Activated CD4-positive, CD25-positive, alpha-beta regulatory T cell (primary cell): ENCODE measurements around the gene GABRG3.

Source experiments
- DNase-seq, 4 experiments: peaks; one replicate each; lab custom pipeline; 2025; lab: John Stamatoyannopoulos, UW

The GABRG3 gene

DNA sequence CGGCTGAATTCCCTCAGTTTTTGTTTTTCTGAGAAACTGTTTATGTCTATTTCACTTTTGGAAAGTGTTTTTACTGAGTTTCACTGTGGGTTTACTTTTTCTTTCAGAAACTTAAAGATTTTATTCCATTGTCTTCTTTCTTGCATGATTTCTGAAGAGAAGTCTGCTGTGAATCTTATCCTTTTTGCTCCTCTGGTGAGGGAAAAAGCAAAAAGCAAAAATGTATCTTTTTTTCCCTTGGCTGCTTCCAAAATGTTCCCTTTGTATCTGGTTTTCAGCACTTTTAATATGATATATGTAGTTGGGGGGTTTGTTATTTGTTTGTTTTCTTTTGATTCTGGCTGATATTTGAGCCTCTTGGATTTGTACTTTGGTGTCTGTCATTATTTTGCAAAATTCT lies 538.0 kb downstream of the GABRG3 start:
- DNase-seq = no peak

DNA sequence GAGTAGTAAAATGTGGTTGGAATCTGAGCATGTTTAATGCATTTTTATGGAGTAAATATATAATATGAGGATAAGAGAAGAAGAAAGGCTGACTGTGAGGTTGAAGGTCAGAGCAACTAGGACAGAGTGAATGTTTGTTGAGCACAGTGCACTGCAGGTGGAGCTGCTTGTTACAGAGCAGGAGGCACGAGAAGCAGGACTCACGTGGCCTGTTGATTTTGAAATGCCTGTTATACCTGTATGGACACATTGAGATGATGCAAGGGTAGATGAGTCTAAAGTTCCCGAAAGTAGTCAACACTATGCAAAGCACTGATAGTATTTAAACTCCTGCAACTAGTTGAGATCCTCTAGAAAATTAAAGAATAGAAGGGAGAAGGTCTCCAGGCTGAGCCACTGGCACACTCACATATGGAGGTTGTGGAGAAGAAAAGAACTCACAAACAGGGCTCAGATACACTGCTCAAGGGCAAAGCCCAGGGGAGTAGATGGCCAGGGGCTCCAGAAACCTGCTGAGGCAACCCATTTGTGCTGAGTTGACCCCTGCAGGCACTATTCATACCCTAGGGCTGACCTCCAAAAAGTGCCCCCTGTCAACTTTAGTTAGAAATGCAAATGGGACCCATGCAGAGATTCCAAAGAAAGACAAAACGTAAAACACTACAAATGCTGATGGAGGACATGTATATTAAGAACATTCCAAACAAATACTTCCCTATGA lies 541.5 kb downstream of the GABRG3 start:
- DNase-seq = no peak

DNA sequence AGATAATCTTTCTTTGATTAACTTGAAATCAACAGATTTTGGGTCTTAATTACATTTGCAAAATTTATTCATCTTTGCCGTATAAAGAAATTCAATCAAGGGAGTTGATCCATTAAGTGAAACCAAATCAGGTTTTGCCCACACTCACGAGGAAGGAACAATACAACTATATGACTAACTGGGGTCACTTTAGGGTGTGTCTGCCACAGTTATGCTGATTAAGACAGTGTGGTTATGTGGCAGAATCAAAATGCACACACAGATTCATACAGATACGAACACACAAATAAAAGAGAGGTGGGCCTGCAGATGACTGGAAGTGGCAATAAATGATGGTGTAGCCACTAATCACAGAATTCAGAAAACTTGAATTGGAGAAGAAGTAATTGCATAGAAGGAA lies 543.5 kb downstream of the GABRG3 start:
- DNase-seq = no peak

DNA sequence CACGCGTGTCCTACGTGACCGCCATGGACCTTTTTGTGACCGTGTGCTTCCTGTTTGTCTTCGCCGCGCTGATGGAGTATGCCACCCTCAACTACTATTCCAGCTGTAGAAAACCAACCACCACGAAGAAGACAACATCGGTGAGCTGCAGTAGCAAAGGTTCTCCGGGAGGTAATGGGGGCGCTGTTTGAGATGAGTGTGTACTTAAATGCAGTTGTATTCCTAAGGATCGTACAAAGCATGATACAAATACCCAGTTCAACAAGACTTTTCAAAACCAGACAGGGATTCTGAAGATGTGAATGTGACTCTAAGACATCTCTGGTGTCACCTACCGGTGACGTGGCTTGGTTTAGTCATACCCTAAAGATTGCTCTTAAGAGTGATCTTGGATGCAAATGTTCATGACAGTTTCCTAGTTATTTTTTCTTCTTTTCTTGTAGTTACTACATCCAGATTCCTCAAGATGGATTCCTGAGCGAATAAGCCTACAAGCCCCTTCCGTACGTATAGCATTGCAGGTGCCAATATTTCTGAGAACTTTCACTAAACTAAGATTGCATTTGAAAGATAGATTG lies 556.6 kb downstream of the GABRG3 start:
- no peak for DNase-seq

DNA sequence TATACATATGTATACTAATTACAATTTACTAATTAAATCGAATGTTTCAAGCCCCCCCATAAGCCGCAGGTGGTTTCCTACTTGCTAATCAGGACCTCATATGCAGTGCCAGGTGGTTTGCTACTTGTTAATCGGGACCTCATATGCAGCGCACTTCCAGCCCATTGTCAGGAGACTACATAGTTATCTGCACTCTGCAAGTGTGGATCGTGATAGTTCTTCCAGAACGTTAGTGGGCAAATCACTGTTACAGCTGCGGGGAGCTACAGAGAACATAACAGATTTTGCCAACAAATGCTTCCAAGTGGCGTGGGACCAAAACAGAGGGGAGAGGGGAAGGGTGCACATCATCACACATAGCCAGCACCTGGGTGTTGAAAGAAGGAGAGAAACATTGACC lies 558.4 kb downstream of the GABRG3 start:
- no peak for DNase-seq

DNA sequence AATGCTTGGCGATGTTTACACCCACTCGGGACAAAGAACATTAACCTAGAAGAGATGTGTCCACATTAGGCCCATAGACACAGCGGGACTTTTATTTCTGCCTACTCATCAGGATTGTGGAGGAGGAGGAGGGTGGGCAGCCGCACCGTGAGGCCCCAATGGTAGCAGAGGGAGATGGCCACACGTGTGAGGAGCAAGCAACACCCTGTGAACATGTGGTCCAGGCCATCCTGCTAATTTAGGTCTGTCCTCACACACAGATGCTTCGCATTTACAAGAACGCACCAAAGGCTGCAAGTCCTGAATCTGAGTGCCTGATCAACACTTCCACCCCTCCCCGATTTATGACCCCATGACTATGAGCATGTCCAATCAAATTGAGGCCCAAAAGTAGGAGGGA lies 560.0 kb downstream of the GABRG3 start:
- DNase-seq = no peak

DNA sequence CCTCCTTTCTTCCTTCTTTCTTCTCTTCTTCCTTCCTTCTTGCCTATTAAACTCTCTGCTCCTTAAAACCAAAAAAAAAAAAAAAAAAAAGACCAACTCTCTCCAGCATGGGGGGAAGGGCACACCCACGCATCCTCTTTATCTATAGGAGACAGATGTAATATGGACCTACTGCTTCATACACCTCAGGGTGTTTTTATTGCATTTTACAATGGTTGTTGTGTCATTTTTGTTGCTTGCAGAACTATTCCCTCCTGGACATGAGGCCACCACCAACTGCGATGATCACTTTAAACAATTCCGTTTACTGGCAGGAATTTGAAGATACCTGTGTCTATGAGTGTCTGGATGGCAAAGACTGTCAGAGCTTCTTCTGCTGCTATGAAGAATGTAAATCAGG lies 561.4 kb downstream of the GABRG3 start:
- no peak for DNase-seq

DNA sequence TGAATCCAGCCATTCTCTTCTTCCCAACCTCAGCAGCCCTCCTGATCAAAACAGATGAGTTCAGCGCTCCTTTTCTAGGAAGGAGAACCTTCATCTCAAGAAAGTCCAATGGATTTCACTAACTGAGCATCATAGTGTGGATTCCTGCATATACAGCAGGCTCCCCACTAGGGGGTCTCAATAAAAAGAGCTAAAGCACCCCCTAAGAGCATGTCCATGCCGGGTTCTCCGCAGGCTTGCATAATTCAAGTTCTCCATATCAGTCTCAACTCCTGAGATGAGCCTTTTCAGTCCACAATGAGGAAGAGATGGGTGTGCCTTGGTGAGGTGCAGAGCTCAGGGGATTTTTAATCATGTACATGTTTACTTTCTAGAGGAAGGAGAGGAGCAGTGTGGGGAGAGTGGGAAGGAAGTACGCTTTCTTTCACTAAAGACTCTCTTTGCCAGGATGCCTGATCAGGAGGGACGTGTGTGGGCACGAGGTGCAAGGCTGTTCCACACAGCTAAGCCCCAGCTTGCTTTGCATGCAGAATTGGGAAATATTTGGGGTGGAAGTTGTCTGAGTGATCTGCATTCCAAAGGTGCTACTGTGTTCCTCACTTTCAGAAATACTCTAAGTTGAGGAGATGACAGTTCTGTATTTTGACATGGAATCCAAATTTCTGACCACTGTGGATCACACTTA lies 564.6 kb downstream of the GABRG3 start:
- no peak for DNase-seq

DNA sequence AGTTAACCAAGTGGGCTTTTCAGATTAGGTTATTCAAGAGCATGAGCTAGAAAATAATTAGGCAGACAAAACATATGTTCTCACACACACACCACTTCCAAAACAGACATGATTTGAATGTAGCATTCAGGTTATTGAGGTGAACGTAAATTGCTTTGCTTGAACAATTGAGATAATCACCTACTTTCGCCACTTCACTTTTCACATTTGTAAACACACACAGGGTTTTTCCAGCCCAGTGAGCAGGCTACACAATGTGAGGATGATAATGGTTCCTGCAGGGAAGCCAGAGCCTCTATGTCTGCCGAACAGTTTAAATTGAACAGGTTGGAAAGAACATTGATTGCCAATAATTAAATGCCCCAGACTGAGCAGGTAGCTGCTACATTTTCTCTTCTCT lies 567.3 kb downstream of the GABRG3 start:
- DNase-seq = no peak

DNA sequence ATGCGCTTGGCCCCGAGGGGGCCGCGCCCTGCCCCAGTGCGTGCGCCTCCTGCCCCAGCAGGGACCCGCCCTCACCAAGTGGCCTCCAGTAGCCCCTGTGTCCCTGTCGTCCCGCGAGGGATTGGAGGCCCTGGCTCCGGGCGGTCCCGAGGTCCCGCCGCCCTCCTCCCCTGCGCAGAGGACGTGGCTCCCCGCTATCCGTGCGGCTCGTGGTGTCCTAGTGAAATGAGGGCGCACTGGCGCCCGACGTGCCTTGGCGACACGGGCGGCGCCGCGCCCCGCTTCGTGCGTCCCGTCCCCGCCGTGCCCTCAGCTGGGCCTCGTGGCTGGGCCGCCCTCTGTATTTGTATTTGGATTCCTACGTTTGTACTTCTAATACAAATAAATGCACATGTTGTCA lies 570.6 kb downstream of the GABRG3 start:
- DNase-seq = no peak

DNA sequence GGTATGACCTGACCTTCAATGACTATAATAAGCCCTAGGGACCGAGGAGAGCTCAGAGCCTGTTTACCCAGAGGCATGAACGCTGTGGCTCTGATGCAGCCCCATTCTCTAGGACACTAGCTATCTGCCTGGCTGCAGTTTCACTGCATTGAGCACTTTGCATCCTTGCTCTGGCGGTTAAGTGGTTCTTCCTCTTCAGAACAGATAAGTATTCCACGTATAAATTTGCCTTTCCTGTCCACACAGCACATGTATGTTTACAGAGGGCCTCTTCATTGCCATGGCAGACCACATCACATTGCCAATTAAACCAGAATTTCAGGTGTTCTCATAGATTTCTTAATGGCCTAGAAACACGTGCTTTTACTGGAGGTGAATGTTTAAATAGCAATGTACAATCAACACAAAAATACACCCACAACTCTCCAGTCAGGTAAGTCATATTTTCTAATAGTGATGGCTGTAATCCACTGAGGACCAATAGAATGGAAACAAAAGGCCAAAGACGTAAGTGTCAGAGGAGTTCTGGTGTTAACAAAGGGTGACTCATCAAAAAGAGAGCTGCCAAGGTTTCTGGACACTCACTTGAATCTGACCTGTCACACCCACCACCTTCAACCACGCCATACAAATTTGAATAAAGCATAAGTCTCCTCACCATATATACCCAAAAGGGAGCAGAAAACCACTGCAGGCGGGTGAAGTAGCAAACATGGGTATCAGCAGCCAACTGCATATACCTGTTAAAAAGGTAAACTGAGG lies 574.7 kb downstream of the GABRG3 start:
- no peak for DNase-seq

DNA sequence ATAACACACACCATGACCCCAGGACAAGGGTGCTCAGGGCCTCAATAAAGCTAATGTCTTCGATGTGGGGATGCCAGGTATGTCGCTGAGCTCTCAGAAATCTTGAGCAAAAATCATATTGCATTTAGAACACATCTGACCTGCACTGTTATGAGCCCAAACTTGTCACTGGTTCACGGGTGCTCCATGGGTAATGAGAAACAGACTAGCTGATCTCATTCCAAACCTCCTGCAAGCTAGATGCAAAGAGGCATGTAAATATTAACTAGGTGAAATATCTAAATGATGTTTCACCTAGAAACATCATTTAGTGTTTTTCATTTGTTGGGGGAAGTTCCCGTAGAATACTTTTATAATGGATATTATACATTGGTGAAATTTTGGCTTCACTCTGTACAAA lies 578.8 kb downstream of the GABRG3 start:
- no peak for DNase-seq

DNA sequence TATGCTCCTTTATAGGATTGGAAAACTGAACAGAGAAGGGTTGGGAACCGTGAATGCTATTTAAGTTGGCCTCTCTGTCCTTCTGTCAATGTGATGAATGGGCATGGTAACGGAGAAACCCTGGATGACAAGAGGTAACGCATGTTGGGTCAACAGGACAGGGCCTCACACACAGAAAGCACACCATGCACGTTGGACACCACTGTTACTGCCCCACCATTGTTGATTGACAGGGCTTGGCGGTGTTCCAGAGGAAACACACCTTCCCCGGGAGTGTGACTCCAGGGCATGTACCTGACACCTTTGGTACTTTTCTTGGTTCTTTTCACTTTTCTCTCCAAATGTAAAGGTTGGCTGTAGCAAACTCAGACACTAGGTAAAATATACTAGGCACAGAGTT lies 579.7 kb downstream of the GABRG3 start:
- no peak for DNase-seq

DNA sequence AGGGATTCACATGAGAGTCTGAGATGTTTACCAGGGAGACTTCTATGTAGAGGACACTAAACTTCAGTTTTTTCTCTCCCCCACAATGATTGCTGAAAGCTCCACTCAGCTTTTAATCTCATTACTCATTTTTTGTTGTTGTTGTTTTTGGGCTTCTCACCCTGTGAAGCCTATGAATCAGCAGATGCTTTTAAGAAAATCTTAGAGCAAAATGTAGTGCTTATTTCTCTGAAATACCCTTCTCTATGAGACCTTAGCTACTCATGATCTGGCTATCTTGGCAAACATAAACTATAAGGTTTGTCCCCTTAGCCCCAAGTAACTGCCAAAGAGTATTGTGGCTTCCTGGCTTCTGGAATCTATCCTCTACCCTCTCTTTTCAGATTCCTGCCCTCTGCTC lies 590.8 kb downstream of the GABRG3 start:
- no peak for DNase-seq

DNA sequence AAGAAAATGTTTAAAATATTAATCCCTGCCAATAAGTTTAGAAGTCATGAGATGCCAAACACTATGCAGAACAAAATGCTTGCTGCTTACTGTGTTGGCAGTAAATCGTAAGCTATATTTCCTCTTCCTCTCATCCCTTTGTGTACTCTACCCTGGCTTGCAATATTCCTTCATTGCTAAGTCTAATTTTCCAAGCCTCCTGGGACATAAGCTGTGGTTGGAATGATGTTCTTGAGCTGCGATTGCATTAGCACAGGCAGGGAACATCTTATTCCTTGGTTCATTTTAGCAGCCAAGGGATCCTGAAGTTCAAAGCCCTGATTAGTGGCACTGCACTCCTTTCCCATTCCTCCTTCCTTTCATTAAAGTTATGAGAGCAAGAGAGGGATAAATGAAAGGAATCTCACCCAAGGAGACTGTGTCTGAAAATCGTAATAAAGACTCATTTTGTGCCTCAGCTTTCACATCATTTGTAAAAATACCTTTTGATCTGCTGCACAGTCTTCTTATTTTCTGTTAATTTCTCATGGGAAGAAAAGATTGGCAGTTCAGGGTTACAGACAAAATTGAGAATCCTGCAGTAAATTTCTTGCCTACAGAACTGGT lies 592.9 kb downstream of the GABRG3 start:
- DNase-seq = no peak

DNA sequence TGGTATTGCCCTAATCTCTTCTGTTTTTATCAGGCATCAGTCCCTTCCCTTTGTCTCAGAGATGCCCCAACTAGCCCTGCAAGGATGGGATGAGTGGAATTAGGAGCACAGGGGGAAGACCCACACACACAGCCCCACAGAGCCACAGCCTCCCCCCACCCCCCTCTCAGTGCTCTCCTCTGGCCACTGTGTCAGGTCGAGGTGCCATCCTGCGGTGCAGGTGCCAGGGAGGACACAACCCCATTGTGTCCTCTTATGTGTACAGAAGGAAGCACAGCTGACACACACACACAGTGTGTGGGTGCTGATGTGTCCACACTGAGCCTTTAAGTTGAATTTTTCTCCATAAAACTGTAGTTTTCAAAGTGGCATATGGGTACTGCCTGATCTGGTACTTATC lies 593.7 kb downstream of the GABRG3 start:
- DNase-seq = no peak

DNA sequence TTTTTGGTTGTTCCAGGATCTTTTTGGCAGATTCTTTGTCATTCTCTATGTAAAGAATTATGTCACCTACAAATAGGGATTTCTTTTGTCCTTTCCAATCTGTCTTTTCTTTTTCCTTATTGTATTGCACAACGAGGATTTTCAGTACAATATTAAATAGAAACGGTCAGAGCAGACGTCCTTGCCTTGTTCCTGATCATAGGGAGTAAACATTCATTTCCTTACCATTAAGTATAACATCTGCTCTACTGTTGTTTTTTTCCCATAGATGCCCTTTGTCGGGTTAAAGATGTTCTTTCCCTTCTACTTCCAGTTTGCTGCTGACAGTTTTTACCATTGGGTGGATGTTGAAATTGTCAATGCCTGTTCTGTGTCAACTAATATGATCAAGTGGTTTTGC lies 599.8 kb downstream of the GABRG3 start:
- DNase-seq = no peak

DNA sequence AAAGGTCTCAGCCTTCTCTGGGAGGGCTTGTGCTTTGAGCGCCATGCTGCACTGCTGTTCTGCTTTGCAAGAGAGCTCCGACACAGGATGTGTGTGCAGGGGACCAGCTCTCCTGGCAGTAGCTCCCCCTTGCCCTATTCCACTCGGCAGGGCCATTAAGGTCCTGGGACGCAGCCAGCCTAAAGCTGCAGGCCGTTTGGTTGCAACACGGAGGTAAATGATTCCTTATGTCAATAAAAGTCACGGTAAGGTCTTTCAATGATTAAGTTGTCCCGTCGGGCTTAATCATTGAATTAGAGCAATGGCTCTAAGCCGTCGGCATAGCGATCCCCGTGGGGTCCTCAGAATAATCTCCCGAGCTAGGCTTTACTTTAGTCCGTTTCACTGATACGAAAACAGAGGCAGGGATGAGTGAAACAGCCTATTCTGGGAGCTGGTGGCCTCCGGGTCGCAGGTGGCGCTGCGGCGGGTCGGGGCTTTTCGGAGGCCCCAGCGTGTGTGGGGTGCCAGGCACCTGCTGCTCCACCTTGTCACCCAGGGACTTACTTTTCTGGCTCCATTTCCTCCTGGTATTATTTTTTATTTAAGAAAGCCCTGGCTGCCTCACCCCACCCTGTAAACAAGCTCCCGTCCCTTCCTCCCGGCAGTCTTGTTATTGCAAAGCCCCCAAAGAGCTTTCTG lies 603.0 kb downstream of the GABRG3 start:
- no peak for DNase-seq

DNA sequence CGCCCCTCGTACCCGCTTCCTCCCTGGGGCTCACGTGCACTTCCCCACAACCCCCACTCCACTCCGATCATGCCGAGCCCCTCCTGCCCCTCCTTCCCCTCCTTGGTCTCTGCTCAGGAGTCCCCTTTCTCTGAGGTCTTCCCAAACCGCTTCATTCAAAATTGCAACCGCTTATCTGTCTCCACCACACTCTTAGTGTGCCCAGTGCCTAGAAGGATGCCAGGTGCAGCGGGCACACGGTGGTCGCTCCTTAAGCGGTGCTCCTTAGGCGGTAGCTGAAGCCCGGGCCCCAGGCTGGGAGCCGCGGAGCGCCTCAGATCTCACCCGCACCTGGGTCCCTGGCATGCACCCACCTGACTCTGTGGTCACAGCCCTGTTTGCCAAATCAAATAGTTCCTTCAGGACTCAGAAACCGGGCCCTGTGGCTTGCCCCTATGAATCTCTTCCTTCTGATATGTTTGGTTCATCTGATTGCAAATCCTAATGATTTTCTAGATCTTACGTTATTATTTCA lies 603.6 kb downstream of the GABRG3 start:
- DNase-seq = no peak

DNA sequence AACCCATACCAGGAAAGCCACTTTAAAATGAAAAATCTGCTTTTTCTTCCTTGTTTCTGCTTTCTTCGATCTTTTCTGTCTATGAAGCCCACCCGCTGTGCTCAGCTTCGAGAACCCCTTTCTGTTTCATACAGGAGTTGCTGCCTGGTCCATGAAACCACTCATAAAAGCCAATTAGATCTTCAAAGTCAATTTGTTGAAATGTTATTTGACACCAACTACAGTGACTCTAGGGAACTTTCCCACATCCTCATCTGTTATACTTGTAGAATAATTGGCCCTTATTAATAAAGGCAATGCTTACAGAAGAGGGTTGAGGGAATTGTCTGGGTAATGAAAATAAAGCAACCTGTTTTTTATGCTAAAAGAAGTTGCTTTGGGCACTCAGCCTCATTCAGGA lies 604.5 kb downstream of the GABRG3 start:
- no peak for DNase-seq

DNA sequence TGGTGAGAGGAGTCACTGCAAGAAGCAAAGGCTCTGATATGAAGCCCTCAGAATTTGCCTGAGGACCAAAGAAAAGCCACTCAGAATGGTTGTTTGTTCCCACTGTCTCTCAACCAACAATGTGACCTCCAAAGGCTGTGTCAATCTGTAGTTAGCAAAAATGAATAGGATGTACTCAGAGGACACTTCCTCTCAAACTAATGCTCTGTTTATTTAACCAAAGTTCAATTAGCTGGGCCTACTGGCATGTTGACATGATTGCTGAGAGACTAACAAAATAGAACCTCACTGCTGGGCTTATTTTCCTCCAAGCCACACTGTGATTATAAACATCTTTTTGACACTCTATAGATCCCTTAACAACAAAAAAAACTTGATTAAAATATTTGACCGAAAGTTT lies 605.6 kb downstream of the GABRG3 start:
- DNase-seq = no peak

DNA sequence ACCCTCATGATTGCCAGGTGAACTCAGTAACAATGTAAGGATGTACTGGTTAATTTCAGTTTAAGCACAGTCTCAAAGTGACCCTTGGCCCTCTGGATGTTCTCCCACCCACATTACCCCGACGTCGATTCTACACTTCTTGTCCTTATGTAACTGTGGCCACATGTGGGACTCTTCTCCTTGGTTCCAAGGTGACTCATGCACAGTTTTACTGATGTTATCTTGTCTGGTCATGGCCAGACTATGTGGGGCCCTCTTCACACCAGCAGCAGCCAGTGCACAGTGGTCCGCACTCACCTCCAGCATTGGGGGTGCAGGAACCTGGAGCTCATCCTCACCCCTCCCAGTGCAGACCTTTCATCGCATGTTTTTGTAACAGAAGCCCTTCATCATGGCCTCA lies 608.8 kb downstream of the GABRG3 start:
- no peak for DNase-seq
